GM18505 (cell line): ENCODE measurements around the gene LRRC75B.

Source experiments
- ATAC-seq: cut with Tn5 transposase; IDR thresholded peaks from one replicate; pipeline ENCODE4 v1.9.1; 2021; ENCODE audit not compliant: unreplicated experiment
- POLR2A ChIP-seq: IDR thresholded peaks from 4 replicates; pipeline ENCODE4 v1.6.1; 2011; ENCODE audit warnings: borderline replicate concordance; ENCODE audit not compliant: insufficient read depth, insufficient read length; ENCODE audit errors: extremely low read depth

LRRC75B gene

GRCh38 chr22:24584871-24585411, 7.9 kb downstream of the LRRC75B start:
- TF ChIP-seq POLR2A = no peak
- ATAC-seq = no peak

- TF ChIP-seq POLR2A = no peak
- ATAC-seq = no peak
Observed at GRCh38 chr22:24584166-24584790, 8.6 kb downstream of the LRRC75B start.

GRCh38 chr22:24583221-24584165, 9.4 kb downstream of the LRRC75B start:
- no peak for TF ChIP-seq POLR2A
- ATAC-seq = no peak

GRCh38 chr22:24582056-24582814, 10.6 kb downstream of the LRRC75B start:
- no peak for TF ChIP-seq POLR2A
- no peak for ATAC-seq

- no peak for ATAC-seq
- no peak for TF ChIP-seq POLR2A
Observed at GRCh38 chr22:24580276-24580675, 12.6 kb downstream of the LRRC75B start.

- no peak for ATAC-seq
- no peak for TF ChIP-seq POLR2A
Observed at GRCh38 chr22:24579258-24579601, 13.6 kb downstream of the LRRC75B start.

GRCh38 chr22:24578355-24579257, 14.3 kb downstream of the LRRC75B start:
- no peak for ATAC-seq
- no peak for TF ChIP-seq POLR2A

GRCh38 chr22:24576778-24577177, 16.1 kb downstream of the LRRC75B start:
- TF ChIP-seq POLR2A = no peak
- no peak for ATAC-seq

- no peak for ATAC-seq
- no peak for TF ChIP-seq POLR2A
Observed at GRCh38 chr22:24571266-24571665, 21.6 kb downstream of the LRRC75B start.

GRCh38 chr22:24567668-24568067, 25.2 kb downstream of the LRRC75B start:
- no peak for ATAC-seq
- TF ChIP-seq POLR2A = no peak

- TF ChIP-seq POLR2A = no peak
- ATAC-seq = no peak
Observed at GRCh38 chr22:24566899-24567511, 25.9 kb downstream of the LRRC75B start.

GRCh38 chr22:24565077-24565476, 27.8 kb downstream of the LRRC75B start:
- no peak for TF ChIP-seq POLR2A
- ATAC-seq = no peak
